ENCODE data around the gene HDAC11.

HDAC11 gene

DNA sequence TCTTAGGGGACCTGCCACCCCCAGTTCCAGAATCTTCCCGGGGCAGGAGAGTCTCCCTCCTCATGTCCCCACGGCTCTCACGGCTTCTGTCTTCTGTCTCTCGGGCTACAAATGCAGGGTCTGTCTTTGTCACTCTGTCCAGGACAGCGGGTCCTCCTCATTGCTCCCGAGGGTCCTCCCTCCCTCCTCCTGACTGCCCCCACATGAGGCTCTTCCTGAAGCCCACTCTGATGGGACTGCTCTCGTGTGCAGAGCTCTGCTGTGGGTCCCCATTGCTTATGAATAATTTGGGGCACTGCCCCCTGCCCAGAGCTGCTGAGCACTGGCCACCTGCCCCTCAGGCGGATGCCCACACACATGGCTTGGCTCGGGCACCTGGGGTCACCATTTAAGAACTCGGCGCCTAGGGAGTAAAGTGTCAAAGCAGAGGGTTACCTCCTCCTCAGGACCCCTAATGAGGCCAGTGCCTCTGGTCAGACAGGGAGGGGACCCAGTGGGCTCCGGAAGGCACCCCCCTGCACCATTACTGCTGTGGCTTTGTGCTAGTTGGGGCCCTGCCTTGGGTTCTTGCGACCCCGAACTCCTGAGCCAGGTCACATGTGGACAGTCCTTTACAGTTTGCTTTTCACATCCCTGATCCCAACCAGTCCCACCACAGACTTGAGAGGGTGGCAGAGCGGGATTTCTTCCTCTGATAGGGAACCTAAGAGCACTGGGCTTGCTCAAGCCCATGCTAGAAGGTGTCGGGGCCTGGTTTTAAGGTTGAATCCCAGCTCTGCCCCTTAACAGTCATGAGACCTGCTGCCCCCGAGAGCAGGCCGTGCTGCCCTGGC is 22.1 kb downstream of the HDAC11 start:
- TF ChIP-seq, protein P1, sequence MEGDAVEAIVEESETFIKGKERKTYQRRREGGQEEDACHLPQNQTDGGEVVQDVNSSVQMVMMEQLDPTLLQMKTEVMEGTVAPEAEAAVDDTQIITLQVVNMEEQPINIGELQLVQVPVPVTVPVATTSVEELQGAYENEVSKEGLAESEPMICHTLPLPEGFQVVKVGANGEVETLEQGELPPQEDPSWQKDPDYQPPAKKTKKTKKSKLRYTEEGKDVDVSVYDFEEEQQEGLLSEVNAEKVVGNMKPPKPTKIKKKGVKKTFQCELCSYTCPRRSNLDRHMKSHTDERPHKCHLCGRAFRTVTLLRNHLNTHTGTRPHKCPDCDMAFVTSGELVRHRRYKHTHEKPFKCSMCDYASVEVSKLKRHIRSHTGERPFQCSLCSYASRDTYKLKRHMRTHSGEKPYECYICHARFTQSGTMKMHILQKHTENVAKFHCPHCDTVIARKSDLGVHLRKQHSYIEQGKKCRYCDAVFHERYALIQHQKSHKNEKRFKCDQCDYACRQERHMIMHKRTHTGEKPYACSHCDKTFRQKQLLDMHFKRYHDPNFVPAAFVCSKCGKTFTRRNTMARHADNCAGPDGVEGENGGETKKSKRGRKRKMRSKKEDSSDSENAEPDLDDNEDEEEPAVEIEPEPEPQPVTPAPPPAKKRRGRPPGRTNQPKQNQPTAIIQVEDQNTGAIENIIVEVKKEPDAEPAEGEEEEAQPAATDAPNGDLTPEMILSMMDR (IDR thresholded peaks at IDR 0.05; ENCODE audit: low read depth, low read length): no peak
- DNase-seq (ENCODE audit: extremely low read depth, low read depth): no peak

DNA sequence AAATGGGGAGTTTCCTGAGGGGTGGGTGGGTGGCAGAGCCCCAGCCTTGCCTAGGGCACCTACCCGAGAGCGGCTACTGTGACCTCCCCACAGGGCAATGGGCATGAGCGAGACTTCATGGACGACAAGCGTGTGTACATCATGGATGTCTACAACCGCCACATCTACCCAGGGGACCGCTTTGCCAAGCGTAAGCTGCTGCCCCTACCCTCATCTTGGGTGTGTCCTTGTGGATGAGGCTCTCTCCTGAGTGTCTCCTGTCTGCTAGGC is 22.6 kb downstream of the HDAC11 start:
- TF ChIP-seq, protein P1 (IDR thresholded peaks at IDR 0.05; ENCODE audit: low read depth, low read length): no peak
- no peak for DNase-seq (ENCODE audit: extremely low read depth, low read depth)

DNA sequence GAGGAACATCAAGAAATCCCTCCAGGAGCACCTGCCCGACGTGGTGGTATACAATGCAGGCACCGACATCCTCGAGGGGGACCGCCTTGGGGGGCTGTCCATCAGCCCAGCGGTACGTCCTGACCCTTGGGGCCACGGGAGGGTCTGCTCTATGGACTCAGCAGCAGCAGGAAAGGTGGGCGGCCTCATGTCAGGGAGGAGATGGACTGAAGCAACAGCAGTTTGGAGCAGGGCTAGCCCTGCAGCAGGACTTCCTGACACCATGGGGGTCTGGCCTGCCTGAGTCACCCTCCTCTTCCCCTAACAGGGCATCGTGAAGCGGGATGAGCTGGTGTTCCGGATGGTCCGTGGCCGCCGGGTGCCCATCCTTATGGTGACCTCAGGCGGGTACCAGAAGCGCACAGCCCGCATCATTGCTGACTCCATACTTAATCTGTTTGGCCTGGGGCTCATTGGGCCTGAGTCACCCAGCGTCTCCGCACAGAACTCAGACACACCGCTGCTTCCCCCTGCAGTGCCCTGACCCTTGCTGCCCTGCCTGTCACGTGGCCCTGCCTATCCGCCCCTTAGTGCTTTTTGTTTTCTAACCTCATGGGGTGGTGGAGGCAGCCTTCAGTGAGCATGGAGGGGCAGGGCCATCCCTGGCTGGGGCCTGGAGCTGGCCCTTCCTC is 24.2 kb downstream of the HDAC11 start:
- DNase-seq (ENCODE audit: extremely low read depth, low read depth): no peak
- TF ChIP-seq, protein P1 (IDR thresholded peaks at IDR 0.05; ENCODE audit: low read depth, low read length): no peak

DNA sequence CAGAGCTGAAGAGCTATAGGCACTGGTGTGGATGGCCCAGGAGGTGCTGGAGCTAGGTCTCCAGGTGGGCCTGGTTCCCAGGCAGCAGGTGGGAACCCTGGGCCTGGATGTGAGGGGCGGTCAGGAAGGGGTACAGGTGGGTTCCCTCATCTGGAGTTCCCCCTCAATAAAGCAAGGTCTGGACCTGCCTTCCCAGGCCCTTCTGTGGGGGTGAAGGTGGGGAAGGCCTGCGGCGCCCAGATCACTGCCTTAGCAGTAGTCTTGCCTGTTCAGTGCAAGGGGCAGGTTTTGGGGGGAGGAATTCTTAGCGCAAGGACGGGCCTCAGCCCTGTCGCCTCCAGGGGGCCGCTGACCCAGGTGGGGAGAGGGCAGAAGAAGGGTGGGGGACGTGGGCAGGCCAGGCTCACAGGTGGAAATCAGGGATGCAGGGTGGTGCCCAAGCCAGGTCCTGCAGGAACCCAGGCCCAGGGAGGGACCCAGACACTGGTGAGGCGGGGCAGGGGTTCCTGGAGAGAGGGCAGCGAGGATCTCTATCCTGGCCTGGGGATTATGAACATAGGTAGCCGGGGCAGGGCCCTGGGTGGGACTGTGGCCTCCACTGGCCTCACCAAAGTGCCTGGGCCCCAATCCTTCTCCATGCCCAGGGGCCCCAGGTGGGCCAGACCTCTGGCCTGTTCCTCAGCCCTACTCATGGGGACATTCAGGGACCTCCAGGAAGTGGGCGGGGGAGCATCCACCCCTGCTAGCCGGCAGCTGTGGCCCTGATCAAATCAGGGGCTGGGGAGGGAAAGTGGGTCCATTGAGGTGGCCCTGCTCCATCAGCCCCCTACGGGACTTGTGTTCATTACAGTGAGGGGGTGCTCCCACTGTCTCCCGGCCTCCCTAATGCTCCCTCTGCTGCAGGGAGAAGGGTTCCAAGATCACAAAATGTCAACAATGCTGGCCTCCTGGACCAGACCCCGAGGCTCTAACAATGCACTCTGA is 25.3 kb downstream of the HDAC11 start:
- no peak for DNase-seq (ENCODE audit: extremely low read depth, low read depth)
- TF ChIP-seq, protein P1 (IDR thresholded peaks at IDR 0.05; ENCODE audit: low read depth, low read length): no peak

DNA sequence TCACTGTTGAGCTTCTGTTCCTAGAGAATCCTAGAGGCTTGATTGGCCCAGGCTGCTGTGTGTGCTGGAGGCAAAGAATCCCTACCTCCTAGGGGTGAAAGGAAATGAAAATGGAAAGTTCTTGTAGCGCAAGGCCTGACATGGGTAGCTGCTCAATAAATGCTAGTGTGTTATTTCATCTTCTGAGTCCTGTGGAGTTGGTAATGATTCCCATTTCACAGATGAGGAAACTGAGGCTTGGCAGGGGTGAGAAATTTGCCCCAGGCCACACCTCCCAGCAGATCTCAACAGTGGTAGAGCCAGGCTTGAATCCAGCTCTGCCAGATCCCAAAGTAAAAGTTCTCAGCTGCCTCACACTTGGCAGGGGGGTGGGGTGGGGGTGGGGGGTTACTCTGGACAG is 26.1 kb downstream of the HDAC11 start:
- TF ChIP-seq, protein P1 (IDR thresholded peaks at IDR 0.05; ENCODE audit: low read depth, low read length): no peak
- no peak for DNase-seq (ENCODE audit: extremely low read depth, low read depth)

DNA sequence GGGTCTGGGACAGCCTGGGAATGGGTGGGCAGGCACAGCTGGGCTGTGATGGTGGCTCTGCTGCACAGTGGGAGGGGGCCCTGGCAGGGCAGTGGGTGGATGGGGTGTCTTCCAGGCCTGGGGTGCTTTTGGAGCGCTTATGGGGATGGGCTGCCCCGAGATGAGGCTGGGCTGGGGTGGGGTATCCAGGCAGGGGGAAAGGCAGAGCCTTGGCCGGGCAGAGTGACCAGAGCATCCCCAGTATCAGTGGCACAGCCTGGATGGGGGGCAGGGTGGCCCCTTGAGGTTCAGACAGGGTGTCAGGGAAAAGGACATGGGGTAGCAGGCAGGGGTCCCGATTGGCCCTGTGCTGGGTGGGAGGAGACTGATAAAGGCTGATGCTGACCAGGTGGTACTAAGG is 26.6 kb downstream of the HDAC11 start:
- no peak for DNase-seq (ENCODE audit: extremely low read depth, low read depth)
- TF ChIP-seq, protein P1 (IDR thresholded peaks at IDR 0.05; ENCODE audit: low read depth, low read length): no peak

All from AG09319 (cell line).